ACHN (cell line): ENCODE measurements around the gene ARL1.
"Not testable (repeated sequence)": the region's sequence is repeated elsewhere in the genome, so short reads cannot be mapped to it uniquely, and the experiment has no call there.

ENCODE experiments used
- DNase-seq: peaks from one replicate; pipeline ENCODE4 v3.0.0-alpha.2; 2015
- in situ Hi-C: cut with HindIII; loops from 2 replicates; pipeline ENCODE4 v1.10.0; 2017; ENCODE audit warnings: low sequenced_read_pairs, low pct_ligation_motif_present, low pct_unique_long_range_greater_than_20kb

Gene ARL1

GRCh38 chr12:101407436-101408345, at the start of gene ARL1:
TSS of gene ARL1 (minus strand) at chr12:101407772. CDS start at chr12:101407645, 127 bp downstream.
- in situ Hi-C loops: no loop called here
- peak; percentile 94 for DNase-seq

GRCh38 chr12:101455685-101456084, 48.1 kb upstream of the ARL1 start:
- in situ Hi-C loops: no loop called here
- no peak for DNase-seq

- no peak for DNase-seq
- in situ Hi-C loops: no loop called here
Measured at GRCh38 chr12:101441461-101442224, 34.1 kb upstream of the ARL1 start.

GRCh38 chr12:101439236-101439635, 31.7 kb upstream of the ARL1 start:
- in situ Hi-C loops: no loop called here

GRCh38 chr12:101436136-101436535, 28.6 kb upstream of the ARL1 start:
- in situ Hi-C loops: no loop called here
- DNase-seq: no peak

More at GRCh38 chr12:101439236-101439635, 31.7 kb upstream of the ARL1 start:
- no peak for DNase-seq

GRCh38 chr12:101430456-101430855, 22.9 kb upstream of the ARL1 start:
- no peak for DNase-seq
- in situ Hi-C loops: no loop called here

GRCh38 chr12:101424620-101425019, 17.0 kb upstream of the ARL1 start:
- DNase-seq: no peak
- in situ Hi-C loops: no loop called here

- DNase-seq, in situ Hi-C loops: not testable (repeated sequence)
Measured at GRCh38 chr12:101422066-101422465, 14.5 kb upstream of the ARL1 start.

- in situ Hi-C loops: no loop called here
- no peak for DNase-seq
Measured at GRCh38 chr12:101415228-101415627, 7.7 kb upstream of the ARL1 start.

GRCh38 chr12:101414533-101415119, 7.1 kb upstream of the ARL1 start:
- in situ Hi-C loops: no loop called here
- DNase-seq: peak; percentile 84

GRCh38 chr12:101410169-101410568, 2.6 kb upstream of the ARL1 start:
- DNase-seq, in situ Hi-C loops: not testable (repeated sequence)

- DNase-seq: peak; percentile 67
- in situ Hi-C loops: no loop called here
Measured at GRCh38 chr12:101407049-101407435, 530 bp downstream of the ARL1 start.

GRCh38 chr12:101391181-101391580, 16.4 kb downstream of the ARL1 start:
- in situ Hi-C loops, DNase-seq: not testable (repeated sequence)

GRCh38 chr12:101379149-101379548, 28.4 kb downstream of the ARL1 start:
- DNase-seq: no peak
- in situ Hi-C loops: no loop called here

GRCh38 chr12:101375573-101375972, 32.0 kb downstream of the ARL1 start:
- no peak for DNase-seq
- in situ Hi-C loops: no loop called here

- no peak for DNase-seq
- in situ Hi-C loops: no loop called here
Measured at GRCh38 chr12:101372431-101372830, 35.1 kb downstream of the ARL1 start.

GRCh38 chr12:101368016-101368415, 39.6 kb downstream of the ARL1 start:
- in situ Hi-C loops: no loop called here
- DNase-seq: no peak

GRCh38 chr12:101361455-101361854, 46.1 kb downstream of the ARL1 start:
- in situ Hi-C loops: no loop called here
- DNase-seq: no peak

- DNase-seq: no peak
- in situ Hi-C loops: no loop called here
Measured at GRCh38 chr12:101356794-101357193, 50.8 kb downstream of the ARL1 start.
